Parathyroid adenoma (tissue), 2 donors: ENCODE data around the gene SBF2.

Experiments used
- H2AFZ ChIP-seq: fragments of 300-600 bp; sonication (generic); one replicate; pipeline ENCODE4 v1.7.0; 2017; ENCODE audit warnings: antibody characterized with exemption, mild to moderate bottlenecking
- H3K27ac ChIP-seq: fragments of 300-600 bp; sonication (generic); one replicate; pipeline ENCODE4 v1.7.0; 2017
- H3K27me3 ChIP-seq: fragments of 300-600 bp; sonication (generic); one replicate; pipeline ENCODE4 v1.7.0; 2017; ENCODE audit warnings: low read length; ENCODE audit not compliant: control insufficient read depth, insufficient read depth
- H3K36me3 ChIP-seq: fragments of 300-600 bp; sonication (generic); one replicate; pipeline ENCODE4 v1.7.0; 2017; ENCODE audit warnings: low read length; ENCODE audit not compliant: control insufficient read depth, insufficient read depth
- H3K4me1 ChIP-seq: fragments of 300-600 bp; sonication (generic); one replicate; pipeline ENCODE4 v1.7.0; 2017; ENCODE audit warnings: control low read depth
- H3K4me2 ChIP-seq: fragments of 300-600 bp; sonication (generic); one replicate; pipeline ENCODE4 v1.7.0; 2017; ENCODE audit warnings: low read length
- H3K4me3 ChIP-seq: fragments of 300-600 bp; sonication (generic); one replicate; pipeline ENCODE4 v1.7.0; 2017; ENCODE audit warnings: low read depth, low read length
- H3K79me2 ChIP-seq: fragments of 300-600 bp; sonication (generic); one replicate; pipeline ENCODE4 v1.7.0; 2017; ENCODE audit warnings: control low read depth
- H3K9ac ChIP-seq: fragments of 300-600 bp; sonication (generic); one replicate; pipeline ENCODE4 v1.7.0; 2017; ENCODE audit warnings: mild to moderate bottlenecking
- H3K9me3 ChIP-seq: fragments of 300-600 bp; sonication (generic); one replicate; pipeline ENCODE4 v1.7.0; 2017; ENCODE audit warnings: low read length; ENCODE audit not compliant: control insufficient read depth
- TF ChIP-seq, protein P1 (sequence below): fragments of 300-600 bp; sonication (generic); IDR thresholded peaks from one replicate; pipeline ENCODE4 v1.7.0; 2017; ENCODE audit warnings: antibody characterized with exemption, mild to moderate bottlenecking
- donor health status: primary hyperparathyroidism.

The SBF2 gene

DNA sequence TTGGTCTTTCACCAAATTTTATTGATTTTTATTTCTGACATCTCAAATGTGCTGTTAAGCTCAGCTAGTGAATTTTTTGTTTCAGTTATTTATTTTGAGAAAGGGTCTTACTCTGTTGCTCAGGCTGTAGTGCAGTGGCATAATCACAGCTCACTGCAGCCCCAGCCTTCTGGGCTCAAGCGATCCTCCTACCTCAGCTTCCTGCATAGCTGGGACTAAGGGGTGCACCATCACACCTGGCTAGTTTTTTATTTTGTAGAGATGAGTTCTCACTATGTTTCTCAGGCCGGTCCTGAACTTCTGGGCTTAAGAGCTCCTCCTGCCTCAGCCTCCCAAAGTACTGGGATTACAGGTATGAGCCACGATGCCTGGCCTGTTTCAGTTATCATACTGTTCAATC lies 282.0 kb downstream of the SBF2 start:
- Histone ChIP-seq H3K4me1 (no peaks in the 10 kb centered on the region), H3K27me3 (no peaks in the 10 kb centered on the region), H3K9me3 (no peaks in the 10 kb centered on the region), H3K36me3 (no peaks in the 10 kb centered on the region), H3K9ac (no peak overlapping the region), H3K79me2 (no peaks in the 10 kb centered on the region), H3K27ac (no peak overlapping the region), H3K4me2 (no peak overlapping the region), H2AFZ (no peak overlapping the region), H3K4me3 (no peak overlapping the region)
- TF ChIP-seq, protein P1, sequence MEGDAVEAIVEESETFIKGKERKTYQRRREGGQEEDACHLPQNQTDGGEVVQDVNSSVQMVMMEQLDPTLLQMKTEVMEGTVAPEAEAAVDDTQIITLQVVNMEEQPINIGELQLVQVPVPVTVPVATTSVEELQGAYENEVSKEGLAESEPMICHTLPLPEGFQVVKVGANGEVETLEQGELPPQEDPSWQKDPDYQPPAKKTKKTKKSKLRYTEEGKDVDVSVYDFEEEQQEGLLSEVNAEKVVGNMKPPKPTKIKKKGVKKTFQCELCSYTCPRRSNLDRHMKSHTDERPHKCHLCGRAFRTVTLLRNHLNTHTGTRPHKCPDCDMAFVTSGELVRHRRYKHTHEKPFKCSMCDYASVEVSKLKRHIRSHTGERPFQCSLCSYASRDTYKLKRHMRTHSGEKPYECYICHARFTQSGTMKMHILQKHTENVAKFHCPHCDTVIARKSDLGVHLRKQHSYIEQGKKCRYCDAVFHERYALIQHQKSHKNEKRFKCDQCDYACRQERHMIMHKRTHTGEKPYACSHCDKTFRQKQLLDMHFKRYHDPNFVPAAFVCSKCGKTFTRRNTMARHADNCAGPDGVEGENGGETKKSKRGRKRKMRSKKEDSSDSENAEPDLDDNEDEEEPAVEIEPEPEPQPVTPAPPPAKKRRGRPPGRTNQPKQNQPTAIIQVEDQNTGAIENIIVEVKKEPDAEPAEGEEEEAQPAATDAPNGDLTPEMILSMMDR = no peak

- no peaks in the 10 kb centered on the region for H3K27me3 ChIP-seq
- TF ChIP-seq, protein P1 = no peak
- no peaks in the 10 kb centered on the region for H3K36me3 ChIP-seq
- no peak overlapping the region for H3K9ac ChIP-seq
- no peaks in the 10 kb centered on the region for H3K79me2 ChIP-seq
- H3K4me2 ChIP-seq = no peak overlapping the region
- no peaks in the 10 kb centered on the region for H3K4me1 ChIP-seq
- no peak overlapping the region for H2AFZ ChIP-seq
- H3K4me3 ChIP-seq = no peak overlapping the region
- no peaks in the 10 kb centered on the region for H3K9me3 ChIP-seq
- no peak overlapping the region for H3K27ac ChIP-seq
These were observed 288.0 kb downstream of the SBF2 start for GRCh38 chr11:10005955-10006525.

DNA sequence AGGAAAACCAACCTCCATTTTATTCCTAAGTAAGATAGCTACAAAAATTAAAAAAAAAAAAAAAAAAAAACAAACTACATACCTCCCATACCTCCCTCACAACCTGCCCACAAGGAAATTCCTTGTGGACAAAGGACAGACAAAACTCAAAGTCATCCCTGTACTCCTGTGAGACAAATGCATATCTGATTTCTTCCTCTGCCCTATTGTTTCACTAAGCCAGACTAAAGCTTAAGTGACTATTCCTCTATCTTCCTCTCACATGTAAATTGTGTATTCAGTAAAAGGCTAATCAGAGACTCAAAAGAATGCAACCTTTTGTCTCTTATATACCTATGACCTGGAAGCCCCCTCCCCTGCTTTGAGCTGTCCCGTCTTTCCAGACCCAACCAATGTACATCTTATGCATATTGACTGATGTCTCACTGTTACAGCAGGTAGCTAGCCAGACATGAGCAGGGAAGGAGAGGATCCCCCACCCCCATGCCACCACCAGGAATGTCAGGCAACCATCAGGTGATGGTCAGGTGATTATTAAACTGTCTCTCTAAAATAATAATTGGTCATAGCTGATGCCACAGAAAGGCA lies 289.4 kb downstream of the SBF2 start:
- TF ChIP-seq, protein P1 = no peak
- no peak overlapping the region for H2AFZ ChIP-seq
- no peak overlapping the region for H3K4me3 ChIP-seq
- no peak overlapping the region for H3K4me2 ChIP-seq
- H3K27me3 ChIP-seq = no peaks in the 10 kb centered on the region
- H3K4me1 ChIP-seq = no peaks in the 10 kb centered on the region
- H3K9me3 ChIP-seq = no peaks in the 10 kb centered on the region
- no peak overlapping the region for H3K9ac ChIP-seq
- H3K27ac ChIP-seq = no peak overlapping the region
- H3K36me3 ChIP-seq = no peaks in the 10 kb centered on the region
- H3K79me2 ChIP-seq = no peaks in the 10 kb centered on the region

GRCh38 chr11:10002221-10002620 lies 291.8 kb downstream of the SBF2 start:
- no peak overlapping the region for H3K27ac ChIP-seq
- no peak overlapping the region for H3K4me2 ChIP-seq
- no peak overlapping the region for H3K9ac ChIP-seq
- H2AFZ ChIP-seq = no peak overlapping the region
- H3K79me2 ChIP-seq = no peaks in the 10 kb centered on the region
- TF ChIP-seq, protein P1 = no peak
- no peaks in the 10 kb centered on the region for H3K9me3 ChIP-seq
- no peaks in the 10 kb centered on the region for H3K27me3 ChIP-seq
- H3K4me1 ChIP-seq = no peaks in the 10 kb centered on the region
- H3K4me3 ChIP-seq = no peak overlapping the region
- H3K36me3 ChIP-seq = no peaks in the 10 kb centered on the region

- Histone ChIP-seq H3K4me1 (no peaks in the 10 kb centered on the region), H3K4me2 (no peak overlapping the region), H3K4me3 (no peak overlapping the region), H3K9me3 (no peaks in the 10 kb centered on the region), H3K36me3 (no peaks in the 10 kb centered on the region), H3K79me2 (no peaks in the 10 kb centered on the region), H2AFZ (no peak overlapping the region), H3K27me3 (no peaks in the 10 kb centered on the region), H3K27ac (no peak overlapping the region), H3K9ac (no peak overlapping the region)
- TF ChIP-seq, protein P1 = no peak
These were observed 301.7 kb downstream of the SBF2 start for GRCh38 chr11:9992306-9992705.
